Inferior parietal cortex (tissue), 1 donor: ENCODE measurements around the gene PAX5.

Experiments
- DNase-seq: peaks from one replicate; pipeline ENCODE4 v3.0.0-alpha.2; 2016; ENCODE audit errors: extremely low spot score

PAX5 gene

GRCh38 chr9:36902861-36903524 lies 131.1 kb downstream of the PAX5 start:
- no peak for DNase-seq

- DNase-seq, result no peak
These were observed 131.9 kb downstream of the PAX5 start for GRCh38 chr9:36902080-36902716.

GRCh38 chr9:36901528-36901927 lies 132.5 kb downstream of the PAX5 start:
- no peak for DNase-seq

GRCh38 chr9:36900856-36901220 lies 133.2 kb downstream of the PAX5 start:
- no peak for DNase-seq

- no peak for DNase-seq
These were observed 133.8 kb downstream of the PAX5 start for GRCh38 chr9:36900136-36900855.

GRCh38 chr9:36899406-36899805 lies 134.7 kb downstream of the PAX5 start:
- DNase-seq, result no peak

- no peak for DNase-seq
These were observed 135.5 kb downstream of the PAX5 start for GRCh38 chr9:36898431-36899020.

- no peak for DNase-seq
These were observed 136.6 kb downstream of the PAX5 start for GRCh38 chr9:36897478-36897877.

- no peak for DNase-seq
These were observed 137.0 kb downstream of the PAX5 start for GRCh38 chr9:36897019-36897418.

GRCh38 chr9:36896296-36896695 lies 137.8 kb downstream of the PAX5 start:
- no peak for DNase-seq

- DNase-seq, result no peak
These were observed 138.3 kb downstream of the PAX5 start for GRCh38 chr9:36895744-36896260.

GRCh38 chr9:36894695-36895310 lies 139.3 kb downstream of the PAX5 start:
- DNase-seq, result no peak

- DNase-seq, result no peak
These were observed 140.2 kb downstream of the PAX5 start for GRCh38 chr9:36893911-36894310.

GRCh38 chr9:36893184-36893583 lies 140.9 kb downstream of the PAX5 start:
- peak; percentile 2 for DNase-seq

GRCh38 chr9:36892279-36892678 lies 141.8 kb downstream of the PAX5 start:
- DNase-seq, result no peak

- no peak for DNase-seq
These were observed 142.7 kb downstream of the PAX5 start for GRCh38 chr9:36891341-36891811.

- DNase-seq, result no peak
These were observed 144.2 kb downstream of the PAX5 start for GRCh38 chr9:36889844-36890243.

GRCh38 chr9:36888551-36888950 lies 145.5 kb downstream of the PAX5 start:
- no peak for DNase-seq

- no peak for DNase-seq
These were observed 149.3 kb downstream of the PAX5 start for GRCh38 chr9:36884721-36885120.

- no peak for DNase-seq
These were observed 151.5 kb downstream of the PAX5 start for GRCh38 chr9:36882594-36882993.

GRCh38 chr9:36881743-36882441 lies 152.2 kb downstream of the PAX5 start:
- no peak for DNase-seq
